Inflammatory macrophage (primary cell): Measurements from ENCODE around the gene CTIF.

ENCODE experiments used
- DNase-seq, 2 donors: peaks; one replicate each; pipeline ENCODE4 v3.0.0-alpha.2; 2020 to 2022

CTIF gene

DNA sequence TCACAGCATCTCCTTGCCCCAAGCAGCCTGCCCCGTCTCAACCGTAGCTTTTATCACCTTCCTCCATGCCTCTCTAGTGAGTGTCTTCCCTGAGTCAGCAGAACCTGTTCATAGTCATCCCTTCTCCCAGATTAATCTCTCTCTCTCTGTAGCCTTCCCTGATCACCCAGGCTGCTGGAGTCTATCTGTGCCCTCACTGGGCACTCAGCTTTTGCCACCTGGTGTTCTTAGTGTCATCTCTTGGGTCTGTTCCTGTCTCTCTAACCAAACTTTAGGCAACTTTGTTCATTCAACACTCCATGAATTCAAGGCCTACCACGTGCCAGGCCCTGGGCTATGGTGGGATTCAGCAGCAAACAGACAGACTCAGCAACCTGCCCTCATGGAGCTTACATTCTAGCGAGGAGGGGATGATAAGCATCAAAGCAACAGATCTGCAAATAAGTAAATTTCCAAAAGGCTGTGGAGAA lies 252.8 kb downstream of the CTIF start:
- no peak for DNase-seq

DNA sequence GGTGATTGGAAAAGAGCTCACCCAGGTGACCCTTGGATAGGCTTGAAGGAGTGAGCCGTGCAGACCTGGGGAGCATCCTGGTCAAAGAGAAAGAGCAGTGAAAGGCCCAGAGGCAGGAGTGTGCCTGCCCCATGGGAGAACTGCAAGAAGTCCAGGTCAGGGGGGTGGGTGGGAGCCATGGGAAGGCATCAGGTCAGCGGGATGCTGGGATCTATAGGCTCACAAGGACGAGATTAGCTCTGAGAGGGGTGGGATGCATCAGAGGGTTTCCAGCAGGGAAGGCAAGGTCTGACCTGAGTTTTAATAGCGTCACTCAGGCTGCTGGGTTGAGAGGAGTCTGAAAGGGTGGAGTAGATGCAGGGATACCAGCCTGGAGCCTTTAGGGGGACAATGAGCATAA lies 253.3 kb downstream of the CTIF start:
- DNase-seq = no peak

DNA sequence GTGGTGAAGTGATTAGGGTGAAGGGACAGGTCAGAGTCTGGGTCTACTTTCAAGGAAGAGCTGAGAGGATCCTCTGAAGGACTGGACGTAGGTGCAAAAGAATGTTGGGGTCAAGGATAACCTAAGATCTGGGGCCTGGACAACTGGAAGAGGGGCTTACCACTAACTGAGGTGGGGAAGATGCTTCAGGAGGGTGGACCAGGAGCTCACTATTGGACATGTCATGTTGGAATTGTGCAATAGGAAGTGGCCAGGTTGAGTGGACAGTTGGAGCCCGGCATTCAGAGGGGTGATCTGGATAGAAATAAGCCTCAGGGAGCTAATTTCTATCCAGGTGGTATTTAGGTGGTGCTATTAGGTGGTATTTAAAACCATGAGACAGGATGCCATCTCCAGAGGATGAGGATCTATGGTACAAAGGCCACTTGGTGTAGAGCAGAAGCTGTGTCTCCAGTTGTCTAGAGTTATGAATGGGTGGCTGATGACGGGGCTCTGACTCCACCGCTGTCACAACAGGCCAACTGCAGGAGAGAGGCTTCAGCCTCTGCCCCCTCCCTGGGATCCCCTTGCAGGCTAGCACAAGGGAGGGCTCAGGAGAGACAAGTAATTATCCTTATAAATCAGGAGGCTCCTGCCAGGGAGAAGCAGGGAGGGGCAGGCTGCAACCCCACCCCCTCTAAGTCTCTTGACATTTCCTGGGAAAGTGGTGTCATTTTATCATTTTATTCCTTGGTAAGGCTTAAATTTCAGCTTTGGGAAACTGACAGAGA lies 254.0 kb downstream of the CTIF start:
- no peak for DNase-seq

DNA sequence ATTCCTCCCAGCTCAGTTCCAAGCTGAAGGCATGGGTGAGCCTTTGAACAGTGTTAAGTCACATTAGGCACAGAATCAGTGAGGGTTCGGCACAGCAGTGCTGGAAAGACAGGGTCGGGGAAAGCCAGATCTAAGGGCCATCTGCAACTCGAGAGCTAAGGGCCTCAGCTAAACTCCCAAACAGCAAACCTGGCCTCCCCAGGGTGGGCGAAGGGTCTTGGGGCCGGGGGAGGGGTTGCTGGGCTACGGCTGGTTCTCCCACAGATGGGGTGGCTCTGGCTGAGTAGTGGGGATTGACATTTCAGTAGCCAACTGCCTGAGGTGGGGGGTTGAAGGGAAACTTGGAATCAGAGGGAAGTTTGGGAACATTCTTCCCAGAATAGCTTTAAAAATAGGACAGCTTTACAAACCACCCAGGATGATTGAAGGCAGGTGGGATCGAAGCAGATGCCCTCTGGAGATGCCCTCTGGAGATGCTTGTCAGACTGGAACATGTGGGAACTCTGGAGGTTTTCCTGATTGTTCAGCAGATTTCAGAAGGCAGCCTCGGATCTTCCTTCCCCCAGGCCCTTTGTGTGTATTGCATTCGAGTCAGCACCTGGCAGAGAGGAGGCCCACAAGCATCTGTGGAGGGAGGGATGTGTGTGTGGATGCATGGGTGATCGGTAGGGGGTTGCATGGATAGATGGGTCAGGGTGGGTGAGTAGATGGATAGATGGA lies 255.6 kb downstream of the CTIF start:
- no peak for DNase-seq

DNA sequence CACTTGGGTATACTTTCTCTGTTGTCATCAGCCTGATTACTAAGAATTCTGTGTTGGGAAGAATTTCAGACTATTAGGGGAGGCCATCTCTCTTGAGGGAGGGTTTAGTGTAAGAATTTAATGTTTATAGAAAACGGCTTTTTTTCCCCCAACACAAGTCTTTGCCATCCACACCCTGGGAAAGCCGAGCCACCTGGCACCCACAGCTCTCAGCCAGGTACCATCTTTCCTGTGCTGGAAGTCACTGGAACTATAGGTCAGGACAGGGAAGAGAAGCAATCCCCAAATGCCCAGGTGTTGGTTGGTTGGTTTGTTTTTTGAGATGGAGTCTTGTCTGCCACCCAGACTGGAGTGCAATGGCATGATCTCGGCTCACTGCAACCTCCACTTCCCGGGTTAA lies 256.9 kb downstream of the CTIF start:
- no peak for DNase-seq

DNA sequence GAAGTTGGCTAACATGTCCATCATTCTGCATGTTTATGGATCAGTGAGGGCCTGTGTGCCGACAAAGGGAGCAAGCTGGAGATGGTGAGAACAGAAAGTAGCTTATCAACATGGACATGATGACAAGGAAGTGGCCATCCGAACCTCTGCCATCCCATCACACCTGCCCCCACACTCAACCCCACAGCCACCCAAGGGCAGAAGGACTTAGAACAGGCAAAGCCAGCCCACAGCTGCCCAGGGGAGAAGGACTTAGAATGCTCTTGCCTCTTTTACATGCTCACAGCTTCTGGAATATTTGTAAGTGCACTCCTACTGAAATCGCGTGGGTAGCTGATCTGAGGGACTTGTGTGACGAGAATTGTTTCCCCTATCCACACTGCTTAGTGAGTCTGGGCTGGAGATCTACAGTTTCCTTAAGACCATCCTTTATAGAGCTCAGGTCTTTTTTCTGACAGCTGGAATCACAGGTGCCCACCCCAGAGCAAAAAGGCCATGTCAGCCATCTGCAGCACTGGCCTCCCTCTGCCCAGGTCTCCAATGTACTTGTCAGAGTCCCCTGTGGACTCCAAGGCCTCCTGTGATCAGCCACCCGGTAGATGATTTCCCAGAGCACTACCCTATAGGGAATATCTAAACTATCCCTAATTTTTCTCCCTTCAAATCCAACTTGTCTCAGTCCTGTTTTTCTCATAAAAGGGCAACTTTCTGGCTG lies 257.8 kb downstream of the CTIF start:
- DNase-seq = peak; percentile 11 to 70

DNA sequence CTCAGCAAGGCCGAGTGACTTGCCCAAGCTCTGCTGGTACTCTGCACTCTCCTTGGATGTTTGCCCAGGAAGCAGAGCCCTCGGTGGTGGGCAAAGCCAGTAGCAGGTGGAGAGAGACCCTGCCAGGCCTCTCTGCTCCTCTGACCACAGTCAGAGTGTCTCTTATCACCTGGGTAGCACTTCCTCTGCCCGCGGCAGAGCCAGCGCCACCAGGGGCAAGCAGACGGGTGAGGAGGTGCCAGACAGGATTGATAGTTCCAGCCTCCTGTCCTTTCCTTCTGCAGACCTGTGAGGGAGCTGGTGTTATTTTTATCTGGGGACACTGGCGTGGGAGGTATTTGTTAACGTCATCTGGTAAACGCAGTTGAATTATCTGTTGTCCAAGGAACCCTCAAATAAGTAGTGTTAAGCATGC lies 259.0 kb downstream of the CTIF start:
- DNase-seq = no peak

DNA sequence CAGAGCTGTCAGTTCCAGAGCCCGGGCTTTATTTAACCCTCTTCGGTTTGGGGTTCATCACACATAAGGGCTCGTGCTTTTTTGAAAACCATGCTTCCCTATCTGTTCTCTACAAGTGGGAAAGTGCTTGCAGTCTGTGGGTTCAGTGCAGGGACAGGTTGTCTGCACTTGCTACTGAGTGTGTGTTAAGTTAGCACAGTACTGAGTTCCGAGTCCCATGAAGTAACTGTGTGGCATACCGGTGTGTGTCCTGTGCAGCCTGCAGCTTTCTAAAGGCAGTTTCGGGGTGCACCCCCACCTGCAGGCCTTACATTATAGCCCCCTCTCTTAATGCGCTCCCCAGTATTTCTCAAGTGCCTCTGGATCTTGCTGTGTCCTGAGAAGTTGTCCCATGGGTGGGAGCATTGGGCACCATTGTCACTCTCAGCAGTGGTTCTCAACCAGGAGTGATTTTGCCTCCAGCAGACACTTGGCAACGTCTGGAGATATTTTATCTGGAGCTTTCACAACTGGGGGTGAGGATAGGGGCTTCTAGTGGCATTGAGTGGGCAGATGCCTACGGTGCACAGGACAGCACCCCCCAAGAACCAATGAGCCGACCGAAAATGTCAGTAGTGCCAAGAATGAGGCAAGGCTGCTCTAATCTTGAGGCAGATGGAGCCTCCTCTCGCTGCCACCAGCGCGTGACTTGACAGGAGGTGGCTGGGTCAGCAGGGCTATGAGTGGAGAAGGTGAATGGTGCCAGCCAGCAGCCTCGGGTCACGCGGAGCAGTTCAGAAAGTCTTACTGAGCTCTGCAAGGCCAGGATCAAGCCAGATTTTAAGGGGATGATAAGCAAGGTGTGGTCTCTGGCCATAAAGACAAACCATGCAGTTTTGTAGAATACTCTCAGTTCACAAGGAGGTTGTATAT lies 259.8 kb downstream of the CTIF start:
- DNase-seq = no peak

DNA sequence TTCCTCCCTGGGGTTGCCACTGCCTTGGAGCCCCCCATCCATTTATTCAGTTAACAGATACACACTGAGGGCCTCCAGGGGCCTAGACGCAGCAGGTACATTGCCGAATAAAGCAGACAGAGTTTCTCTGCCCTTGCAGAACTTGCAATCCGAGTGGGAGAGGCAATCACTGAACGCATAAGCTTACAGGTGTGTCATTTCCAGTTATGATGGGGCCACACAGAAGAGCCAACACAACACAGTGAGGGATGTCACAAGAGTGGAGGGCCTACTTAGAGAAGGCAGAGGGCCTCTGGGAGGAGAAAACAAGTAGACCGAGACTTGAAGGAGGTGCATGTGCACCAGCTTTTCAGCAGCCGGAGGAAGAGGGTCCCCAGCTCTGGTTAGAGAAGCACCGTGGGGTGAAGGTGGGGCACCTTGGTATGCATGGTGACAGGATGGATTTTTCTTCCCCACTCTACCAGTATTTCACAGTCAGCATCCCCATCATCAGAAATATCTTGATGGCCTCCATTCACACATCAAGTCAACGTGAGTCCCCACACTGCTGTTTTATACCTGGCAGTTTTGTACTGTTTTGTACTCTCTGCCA lies 261.0 kb downstream of the CTIF start:
- DNase-seq = no peak

DNA sequence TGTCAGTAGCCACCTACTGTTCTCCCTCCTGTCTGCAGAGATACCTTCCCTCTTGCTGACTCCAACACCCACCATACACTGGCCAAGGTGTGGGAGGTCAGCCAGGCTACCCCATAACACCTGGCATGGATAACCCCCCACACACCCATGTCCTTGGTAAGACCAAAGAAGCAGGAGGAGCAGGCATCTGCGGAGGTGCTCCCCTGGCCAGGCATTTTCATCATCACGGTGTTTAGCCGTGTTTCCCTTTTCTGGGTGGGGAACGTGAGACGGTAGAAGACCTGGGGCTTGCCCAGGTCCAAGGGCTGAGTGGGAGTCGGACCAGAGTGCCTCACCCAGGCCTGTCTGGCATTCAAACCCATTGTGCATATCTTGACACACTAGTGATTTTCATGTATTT lies 261.6 kb downstream of the CTIF start:
- DNase-seq = no peak

DNA sequence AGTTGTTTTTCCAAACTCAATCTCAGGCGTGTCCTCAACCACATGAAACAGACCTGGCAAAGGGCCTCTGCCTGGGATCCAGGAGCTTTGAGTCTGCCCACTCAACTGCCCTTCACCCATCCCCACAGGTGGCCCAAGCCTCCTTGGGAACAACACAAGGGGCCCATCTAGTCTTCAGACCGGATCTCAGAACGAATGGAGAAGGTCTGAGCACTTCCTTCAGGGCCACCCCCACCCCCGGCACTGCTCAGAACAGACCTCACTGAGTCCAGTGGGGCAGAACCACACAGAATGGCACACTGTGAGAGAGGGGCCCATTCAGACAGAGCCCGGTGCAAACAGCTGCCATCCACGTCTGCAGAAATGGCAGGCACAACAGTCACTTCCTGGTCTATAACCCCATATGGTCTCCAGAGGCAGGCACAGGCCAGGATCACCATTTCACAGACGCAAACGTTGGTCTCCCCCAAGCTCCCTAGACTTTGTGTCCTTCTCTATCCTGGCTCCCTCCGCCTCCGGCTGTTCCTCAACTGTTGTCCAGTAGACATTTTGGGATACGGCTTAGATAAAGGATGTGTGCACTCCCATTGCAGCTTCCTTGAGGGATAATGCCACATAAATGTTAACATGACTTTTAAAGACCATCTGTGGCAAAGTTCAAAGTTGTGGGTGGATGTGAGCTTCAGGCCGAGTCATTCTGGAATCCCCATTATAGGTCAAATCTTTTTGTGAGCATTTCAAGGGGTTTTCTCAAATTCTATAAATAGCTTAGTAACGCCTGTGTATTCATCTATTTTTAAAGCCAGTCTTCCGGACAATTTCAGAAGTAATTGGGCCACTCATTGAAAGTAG lies 262.3 kb downstream of the CTIF start:
- DNase-seq = peak; percentile 37 to 69

DNA sequence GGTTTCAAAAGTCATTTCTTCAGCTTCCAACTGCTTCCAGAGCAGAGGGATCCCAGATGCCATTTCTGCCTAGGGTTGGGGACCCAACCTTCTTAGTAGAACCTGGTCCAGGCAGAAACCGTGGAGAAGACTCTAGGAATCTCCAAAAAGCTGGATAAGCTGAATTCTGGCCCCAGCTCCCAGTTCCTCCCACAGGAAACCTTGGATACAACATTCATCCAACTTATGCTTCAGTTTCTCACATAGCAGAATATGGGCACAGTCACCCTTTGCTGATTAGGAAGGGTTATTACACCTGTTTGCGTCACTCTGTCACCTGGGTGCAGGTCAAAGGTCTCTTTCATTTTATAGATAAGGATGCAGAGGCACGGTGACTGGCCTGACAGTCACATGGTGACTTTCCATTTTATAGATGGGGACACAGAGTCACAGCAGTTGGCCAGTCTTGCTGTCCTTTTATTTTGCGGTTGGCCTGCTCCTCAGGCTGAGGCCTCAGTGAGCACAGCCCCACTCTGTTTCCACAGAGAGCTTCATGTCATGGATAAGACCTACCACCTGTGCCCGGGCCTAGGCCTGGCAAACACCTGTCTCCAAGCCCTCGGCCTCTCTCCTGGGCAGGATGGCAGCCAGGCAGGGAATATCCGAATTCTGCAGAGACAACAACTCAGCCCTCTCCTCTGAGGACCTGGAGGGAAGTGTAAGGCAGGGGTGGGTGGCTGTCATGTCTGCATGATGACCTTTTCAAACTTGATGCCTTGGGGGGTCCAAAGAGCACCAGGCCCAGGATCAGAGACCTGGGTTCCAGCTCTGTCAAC lies 263.1 kb downstream of the CTIF start:
- no peak for DNase-seq

DNA sequence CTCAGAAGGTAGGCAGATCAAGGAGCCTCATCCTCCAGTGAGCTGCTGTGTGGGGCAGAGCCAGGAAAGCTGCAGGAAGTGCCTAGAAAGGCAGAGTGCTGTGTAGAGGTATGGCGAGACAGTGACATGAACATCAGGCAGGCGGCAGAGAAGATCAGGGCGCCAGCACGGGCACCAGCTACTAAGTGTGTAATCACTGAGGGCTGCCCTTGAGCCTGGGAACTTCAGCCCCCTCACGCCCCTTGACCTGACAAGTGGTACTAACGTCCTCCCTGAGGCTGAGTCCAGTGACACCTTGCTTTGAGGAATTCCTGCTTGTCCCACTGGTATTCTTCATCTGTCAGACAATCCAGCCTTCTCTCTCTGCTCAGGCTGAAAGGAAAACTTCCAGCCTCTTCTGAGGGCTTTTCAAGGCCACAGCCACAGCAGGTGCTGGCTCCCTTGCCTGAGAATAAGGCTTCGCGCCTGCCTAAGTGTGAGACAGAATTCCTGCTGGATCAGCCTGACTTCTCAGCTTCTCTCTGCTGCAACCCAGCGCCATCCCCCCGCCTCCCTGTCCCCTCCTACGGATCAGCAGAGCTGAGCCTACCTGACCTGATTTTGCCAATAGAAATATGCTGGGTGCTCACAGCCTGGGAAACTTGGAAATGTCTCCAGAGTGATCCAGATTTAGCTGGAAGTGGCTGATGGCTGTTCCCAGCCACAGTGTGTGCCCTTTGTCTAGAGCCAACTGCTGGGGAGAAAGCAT lies 263.9 kb downstream of the CTIF start:
- no peak for DNase-seq

DNA sequence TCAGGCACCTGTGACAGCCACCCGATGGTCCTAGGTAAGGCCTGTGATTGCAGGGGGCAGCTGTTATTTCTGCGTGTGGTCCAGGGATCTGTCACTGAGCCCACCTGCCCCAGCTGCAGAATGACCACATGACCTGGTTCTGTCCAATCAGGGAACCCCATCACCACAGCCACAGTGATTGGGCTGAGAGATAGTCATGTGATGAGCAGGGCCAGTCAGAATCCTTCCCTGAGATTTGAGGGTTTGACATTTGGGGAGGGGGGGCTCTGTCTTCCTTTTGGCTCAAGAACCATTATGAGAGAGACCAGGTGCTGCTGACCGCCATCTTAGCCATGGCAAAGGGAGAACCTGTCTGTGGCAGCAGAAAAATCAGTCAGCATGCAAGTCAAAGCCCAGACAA lies 264.7 kb downstream of the CTIF start:
- no peak for DNase-seq

DNA sequence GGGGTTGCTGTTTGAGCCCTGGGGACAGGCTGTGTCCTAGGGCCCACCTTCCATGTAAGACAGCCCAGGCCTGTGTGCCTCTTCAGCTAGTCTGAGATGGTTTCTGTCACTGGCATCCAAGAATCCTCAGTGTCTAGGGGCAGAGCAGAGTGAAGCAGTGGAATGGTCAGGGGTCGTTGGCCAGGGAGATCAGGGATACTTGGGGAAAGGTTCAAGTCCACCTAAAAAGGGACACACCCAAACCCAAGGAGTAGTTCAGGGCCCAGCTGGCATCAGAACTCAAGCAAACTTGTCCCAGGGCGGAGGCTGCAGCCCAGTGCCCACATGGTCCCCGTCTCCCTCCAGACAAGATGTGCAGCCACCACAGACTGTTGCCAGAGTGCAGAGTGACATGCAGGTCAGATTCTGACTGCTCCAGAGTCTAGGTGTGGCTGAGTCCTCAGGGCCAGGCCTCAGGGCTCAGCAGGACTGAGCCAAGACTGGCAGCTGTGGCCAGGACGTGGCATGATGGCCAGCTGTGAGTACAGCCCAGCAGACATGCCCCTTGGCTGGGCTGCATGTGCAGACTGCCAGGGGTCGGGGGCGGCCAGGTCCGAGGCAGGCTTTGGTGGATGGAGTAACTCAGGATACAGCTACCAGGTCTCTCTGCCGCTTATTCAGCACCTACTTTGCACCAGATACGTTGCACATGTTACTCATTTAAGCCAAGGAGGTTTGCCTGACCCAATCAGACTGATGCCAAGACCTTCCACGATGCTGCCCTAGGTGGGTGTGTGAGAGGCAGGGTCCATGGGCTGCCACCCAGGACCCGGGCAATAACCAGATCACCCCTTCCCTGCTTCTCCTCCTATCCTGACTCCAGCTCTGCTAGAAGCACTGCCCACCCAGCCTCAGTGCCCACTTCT lies 265.4 kb downstream of the CTIF start:
- DNase-seq = no peak

DNA sequence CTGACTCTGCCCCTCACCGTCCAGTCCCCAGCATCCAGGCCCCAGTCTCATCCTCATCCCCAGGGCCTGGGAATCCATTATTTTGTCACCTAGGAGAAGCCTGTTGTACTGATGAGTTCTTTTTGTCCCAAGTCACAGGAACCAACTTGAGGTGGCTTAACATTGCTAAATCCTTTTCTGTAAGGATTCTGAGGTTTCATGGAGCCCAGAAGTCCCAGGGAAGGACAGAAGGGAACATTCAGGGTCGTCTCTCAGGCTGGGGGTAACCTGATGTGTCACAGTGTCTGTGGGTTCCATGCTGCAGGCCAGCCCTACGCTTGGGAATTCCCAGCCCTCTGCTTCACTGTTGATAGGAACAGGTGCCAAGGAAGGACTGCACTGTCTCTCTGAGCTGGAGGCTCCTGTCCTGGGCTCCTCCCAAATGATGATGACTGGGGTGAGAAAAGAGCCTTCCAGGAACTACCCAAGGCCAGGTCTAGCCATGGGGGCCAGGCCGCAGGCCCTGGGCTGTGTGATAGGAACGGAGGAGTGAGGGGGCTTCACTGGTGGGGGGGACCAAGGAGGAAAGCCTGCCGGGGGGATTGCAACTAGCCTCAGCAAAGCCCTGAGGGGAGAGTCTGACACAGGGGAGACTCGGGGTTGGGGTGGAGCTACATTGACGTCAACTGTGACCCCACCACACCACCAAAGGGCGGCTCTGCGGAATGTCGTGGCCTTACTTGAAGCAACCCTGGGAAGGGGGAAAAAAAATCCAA lies 266.2 kb downstream of the CTIF start:
- no peak for DNase-seq

DNA sequence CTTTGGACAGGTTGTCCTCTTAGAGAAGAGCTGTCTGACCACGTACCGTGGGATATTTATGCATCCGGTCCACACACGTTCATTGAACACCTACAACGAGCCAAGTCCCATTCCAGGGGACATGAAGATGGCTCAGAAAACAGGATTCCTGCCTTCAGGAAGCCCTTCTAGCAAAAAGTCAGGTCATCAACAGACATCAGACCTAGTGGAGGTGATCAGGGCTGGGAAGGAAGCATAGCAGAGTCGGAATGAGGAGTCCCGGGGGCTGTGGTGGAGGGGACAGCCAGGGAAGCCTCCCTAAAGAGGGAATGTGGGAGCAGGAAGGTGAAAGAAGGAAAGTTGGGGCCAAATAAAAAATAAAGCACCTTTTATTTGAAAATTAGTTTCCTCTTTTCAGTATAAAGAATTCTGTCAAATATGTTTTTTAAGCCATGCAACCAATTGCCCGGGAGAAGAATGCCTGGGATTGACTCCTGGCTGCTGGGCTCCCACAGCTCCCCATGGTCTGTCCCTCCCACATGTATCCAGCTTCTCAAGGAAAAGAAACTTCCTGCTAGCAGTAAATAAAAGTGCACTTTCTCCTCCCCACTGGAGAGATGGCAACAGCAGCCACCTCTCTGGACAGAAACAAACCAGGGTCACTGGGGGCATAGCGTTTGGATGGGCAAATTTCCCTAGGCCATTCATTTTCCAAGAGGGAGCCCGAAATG lies 267.1 kb downstream of the CTIF start:
- no peak for DNase-seq
